GM12865 (cell line): ENCODE data around the gene OR13G1.

Experiments
- DNase-seq: peaks from one replicate; pipeline ENCODE4 v3.0.0; 2010; ENCODE audit warnings: low read depth
- H3K4me3 ChIP-seq: 2 replicates; pipeline ENCODE4 v1.5.1; 2011; ENCODE audit warnings: mild to moderate bottlenecking, low read depth, low read length, control low read depth
- TF ChIP-seq, protein P1 (sequence below): IDR thresholded peaks from 2 replicates; pipeline ENCODE4 v1.5.1; 2011; ENCODE audit warnings: low read length, control low read depth, low read depth, inconsistent platforms; ENCODE audit not compliant: insufficient read depth; ENCODE audit errors: missing control alignments

Gene OR13G1

DNA sequence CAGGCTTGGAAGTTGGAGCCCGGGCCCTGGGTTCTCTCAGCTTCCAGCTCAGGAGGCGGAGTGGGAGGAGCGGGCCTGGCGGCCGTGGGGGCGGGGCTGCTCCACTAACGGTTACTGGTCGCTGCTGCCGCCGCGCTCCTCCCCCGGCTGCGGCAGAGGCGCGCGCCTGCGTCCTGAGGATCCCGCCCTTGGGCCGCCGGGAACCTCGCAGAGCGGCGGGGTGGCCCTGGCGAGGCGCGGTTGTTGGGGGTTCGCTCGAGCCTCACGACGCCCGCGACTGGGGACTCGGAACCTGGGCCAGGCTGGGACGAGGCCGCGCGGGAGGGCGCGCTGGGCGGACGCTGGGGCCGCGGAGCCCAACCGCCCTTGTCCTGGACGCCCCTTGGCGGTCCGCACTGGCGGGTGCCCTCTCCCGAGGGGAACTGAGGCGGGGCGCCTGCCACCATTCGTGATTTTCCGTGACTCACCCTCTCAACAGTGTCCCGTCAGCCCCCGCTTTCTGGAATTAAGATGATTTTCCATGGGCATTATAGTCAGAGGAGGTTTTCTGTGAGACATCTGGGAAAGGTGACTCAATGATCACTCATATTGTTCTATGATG is 40.1 kb downstream of the OR13G1 start:
- no peak for DNase-seq
- H3K4me3 ChIP-seq, result no peak overlapping the region
- TF ChIP-seq, protein P1, sequence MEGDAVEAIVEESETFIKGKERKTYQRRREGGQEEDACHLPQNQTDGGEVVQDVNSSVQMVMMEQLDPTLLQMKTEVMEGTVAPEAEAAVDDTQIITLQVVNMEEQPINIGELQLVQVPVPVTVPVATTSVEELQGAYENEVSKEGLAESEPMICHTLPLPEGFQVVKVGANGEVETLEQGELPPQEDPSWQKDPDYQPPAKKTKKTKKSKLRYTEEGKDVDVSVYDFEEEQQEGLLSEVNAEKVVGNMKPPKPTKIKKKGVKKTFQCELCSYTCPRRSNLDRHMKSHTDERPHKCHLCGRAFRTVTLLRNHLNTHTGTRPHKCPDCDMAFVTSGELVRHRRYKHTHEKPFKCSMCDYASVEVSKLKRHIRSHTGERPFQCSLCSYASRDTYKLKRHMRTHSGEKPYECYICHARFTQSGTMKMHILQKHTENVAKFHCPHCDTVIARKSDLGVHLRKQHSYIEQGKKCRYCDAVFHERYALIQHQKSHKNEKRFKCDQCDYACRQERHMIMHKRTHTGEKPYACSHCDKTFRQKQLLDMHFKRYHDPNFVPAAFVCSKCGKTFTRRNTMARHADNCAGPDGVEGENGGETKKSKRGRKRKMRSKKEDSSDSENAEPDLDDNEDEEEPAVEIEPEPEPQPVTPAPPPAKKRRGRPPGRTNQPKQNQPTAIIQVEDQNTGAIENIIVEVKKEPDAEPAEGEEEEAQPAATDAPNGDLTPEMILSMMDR, result no peak

DNA sequence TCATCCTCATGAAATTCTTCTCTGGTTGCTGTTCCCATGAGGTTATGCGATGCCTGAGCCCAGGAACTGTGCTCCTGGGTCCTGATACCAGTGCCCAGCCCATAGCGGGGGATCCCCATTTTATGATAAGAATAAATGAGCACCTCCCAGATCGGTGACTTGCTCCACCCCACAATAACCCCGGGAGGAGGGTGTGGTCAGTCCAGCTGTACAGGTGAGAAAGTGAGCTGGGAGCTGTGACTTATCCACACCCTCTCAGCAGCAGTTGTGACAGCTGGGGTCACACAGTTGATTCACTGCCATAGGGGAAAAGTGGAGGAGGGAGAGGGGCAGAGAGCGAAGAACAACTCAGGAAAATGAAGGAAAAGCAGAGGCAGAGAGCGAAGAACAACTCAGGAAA is 40.8 kb downstream of the OR13G1 start:
- TF ChIP-seq, protein P1, result no peak
- DNase-seq, result no peak
- no peak overlapping the region for H3K4me3 ChIP-seq

DNA sequence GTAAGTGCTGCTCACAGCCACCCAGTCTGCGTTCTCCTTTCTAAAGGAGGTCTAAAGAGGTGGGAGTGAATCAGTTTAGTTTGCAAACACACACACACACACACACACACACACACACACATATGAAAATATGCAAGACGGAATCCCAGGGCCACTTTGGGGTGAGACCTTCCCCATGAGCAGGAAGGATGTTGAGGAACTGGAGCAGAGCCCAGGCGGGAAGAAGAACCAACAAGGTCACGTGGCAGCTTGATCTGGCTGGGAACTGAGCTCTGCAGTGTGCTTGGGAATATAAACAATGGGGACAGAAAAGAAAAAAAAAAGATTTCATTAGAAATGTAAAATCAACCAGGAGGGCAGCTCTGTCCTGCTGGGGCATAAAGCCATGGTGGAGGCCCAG is 41.5 kb downstream of the OR13G1 start:
- no peak overlapping the region for H3K4me3 ChIP-seq
- TF ChIP-seq, protein P1, result no peak
- no peak for DNase-seq

- TF ChIP-seq, protein P1, result no peak
- no peak overlapping the region for H3K4me3 ChIP-seq
- no peak for DNase-seq
Measured at GRCh38 chr1:247627951-247628350, 51.6 kb downstream of the OR13G1 start.
